MM.1S (cell line): Measurements from ENCODE around the gene GDI1.

Experiments
- EZH2 ChIP-seq: fragments of 300-600 bp; sonication (generic); optimal IDR thresholded peaks from 2 replicates; pipeline ENCODE3; 2017; ENCODE audit warnings: low read depth, mild to moderate bottlenecking, antibody characterized with exemption, low read length, mixed read lengths
- TF ChIP-seq, protein P1 (sequence below): fragments of 300-600 bp; sonication (generic); IDR thresholded peaks from 2 replicates; pipeline ENCODE4 v1.5.1; 2016; ENCODE audit warnings: antibody characterized with exemption, low read length, mixed read lengths

DNA sequence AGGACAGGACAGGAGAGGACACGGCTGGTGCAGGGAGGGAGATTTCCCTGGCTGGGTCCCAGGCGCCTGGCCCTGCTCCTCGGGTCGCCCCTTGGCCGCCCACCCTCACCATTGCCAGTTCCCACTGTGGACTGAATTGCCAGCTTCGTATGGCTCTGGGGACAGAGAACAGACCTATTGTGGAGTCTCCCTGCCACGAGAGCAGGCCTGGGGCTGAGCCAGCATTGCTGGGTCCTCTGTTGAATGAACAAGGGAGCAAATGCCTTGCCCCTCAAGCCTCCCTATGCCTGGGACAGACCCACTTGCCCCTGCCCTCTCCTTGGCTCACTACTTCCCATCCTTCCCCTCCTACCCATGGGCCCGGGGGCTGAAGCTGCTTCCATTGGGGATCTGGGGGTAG is 25.4 kb downstream of the GDI1 start:
- TF ChIP-seq, protein P1, sequence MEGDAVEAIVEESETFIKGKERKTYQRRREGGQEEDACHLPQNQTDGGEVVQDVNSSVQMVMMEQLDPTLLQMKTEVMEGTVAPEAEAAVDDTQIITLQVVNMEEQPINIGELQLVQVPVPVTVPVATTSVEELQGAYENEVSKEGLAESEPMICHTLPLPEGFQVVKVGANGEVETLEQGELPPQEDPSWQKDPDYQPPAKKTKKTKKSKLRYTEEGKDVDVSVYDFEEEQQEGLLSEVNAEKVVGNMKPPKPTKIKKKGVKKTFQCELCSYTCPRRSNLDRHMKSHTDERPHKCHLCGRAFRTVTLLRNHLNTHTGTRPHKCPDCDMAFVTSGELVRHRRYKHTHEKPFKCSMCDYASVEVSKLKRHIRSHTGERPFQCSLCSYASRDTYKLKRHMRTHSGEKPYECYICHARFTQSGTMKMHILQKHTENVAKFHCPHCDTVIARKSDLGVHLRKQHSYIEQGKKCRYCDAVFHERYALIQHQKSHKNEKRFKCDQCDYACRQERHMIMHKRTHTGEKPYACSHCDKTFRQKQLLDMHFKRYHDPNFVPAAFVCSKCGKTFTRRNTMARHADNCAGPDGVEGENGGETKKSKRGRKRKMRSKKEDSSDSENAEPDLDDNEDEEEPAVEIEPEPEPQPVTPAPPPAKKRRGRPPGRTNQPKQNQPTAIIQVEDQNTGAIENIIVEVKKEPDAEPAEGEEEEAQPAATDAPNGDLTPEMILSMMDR, result no peak
- no peak for TF ChIP-seq EZH2
